Measurements from ENCODE around the gene KCNQ1.

DNA sequence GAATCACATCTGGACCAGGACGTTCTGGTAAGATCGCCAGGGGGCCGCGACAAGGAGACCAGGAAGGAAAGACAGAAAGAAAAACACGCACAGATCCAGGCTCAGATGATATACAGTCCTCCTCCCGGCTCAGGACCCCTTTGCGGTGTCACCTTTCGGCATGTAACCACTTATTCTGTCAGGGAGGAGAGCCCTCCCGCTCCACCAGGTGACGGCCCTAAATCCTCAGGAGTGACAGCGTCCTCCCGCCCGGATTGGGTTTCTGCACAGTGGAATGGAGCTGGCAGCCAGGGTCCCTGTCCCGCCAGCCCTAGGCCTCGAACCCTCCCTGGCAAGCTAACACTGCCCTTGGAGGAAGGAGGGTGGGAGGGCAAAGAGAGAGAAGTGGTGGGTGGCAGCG lies 279.3 kb downstream of the KCNQ1 start:
- no peak for TF ChIP-seq JUND (IDR thresholded peaks at IDR 0.05; ENCODE audit: borderline replicate concordance, low read depth, low read length)
- TF ChIP-seq JUND (tag; IDR thresholded peaks at IDR 0.05; ENCODE audit: borderline replicate concordance, low read depth, low read length), result no peak
- TF ChIP-seq, protein P1, sequence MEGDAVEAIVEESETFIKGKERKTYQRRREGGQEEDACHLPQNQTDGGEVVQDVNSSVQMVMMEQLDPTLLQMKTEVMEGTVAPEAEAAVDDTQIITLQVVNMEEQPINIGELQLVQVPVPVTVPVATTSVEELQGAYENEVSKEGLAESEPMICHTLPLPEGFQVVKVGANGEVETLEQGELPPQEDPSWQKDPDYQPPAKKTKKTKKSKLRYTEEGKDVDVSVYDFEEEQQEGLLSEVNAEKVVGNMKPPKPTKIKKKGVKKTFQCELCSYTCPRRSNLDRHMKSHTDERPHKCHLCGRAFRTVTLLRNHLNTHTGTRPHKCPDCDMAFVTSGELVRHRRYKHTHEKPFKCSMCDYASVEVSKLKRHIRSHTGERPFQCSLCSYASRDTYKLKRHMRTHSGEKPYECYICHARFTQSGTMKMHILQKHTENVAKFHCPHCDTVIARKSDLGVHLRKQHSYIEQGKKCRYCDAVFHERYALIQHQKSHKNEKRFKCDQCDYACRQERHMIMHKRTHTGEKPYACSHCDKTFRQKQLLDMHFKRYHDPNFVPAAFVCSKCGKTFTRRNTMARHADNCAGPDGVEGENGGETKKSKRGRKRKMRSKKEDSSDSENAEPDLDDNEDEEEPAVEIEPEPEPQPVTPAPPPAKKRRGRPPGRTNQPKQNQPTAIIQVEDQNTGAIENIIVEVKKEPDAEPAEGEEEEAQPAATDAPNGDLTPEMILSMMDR (IDR thresholded peaks at IDR 0.05 in 2 of 3, conservative IDR thresholded peaks at IDR 0.05 in 1 of 3; ENCODE audit: insufficient read depth in 2 of 3, low read depth in 1 of 3, low read length in 3 of 3), result no peak
